HG03097 (cell line): Measurements from ENCODE around the gene CYSRT1.
"Not testable (repeated sequence)": the region's sequence is repeated elsewhere in the genome, so short reads cannot be mapped to it uniquely, and the experiment has no call there.

Experiments
- ATAC-seq: cut with Tn5 transposase; IDR thresholded peaks from one replicate; pipeline ENCODE4 v1.9.1; 2021; ENCODE audit not compliant: unreplicated experiment, low FRiP score

The CYSRT1 gene

DNA sequence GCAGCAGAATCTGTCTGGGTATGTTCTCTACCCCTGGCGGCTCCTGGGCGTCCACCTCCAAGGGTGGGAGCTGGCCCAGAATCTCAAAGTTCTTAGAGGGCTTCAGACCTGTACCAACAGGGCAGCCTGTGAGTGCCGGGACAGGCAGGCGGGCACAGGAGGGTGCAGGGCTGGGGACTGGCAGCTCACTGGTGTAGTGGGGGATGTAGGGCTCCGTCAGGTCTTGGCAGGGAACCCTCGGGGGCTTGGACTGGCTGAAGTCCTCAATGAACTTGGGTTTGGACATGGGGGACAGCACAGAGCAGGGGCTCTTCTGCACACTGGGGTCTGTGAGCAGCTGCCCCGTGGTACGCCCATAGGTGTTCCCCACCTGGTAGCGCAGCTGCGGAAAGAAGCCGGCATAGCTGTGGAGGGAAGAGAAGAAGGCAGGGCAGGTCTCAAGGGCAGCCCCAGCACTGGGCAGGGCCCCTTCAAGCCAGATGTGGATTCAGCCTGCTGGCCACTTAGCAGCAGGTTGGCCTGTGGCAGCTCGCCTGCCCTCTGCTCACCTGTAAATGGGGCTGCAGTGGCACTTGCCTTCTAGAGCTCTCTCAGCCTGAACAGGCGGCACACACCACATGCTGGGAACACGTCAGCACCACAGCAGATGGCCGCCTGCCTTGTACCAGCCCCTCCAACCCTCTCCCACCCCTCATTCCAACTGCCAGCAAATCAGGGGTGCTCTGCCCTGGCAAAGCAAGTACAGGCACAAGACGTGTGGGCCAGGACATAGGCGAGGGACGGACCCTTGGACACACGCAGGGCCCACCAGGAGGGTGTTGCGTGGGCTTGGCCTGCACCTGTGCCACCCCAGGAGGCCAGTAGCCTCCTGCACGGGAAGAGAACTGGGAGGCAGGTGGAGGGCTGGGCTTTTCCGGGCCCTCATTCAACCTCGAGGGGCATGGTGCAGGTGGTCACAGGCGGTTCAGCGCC, 20.8 kb downstream of the CYSRT1 start:
- ATAC-seq: no peak

DNA sequence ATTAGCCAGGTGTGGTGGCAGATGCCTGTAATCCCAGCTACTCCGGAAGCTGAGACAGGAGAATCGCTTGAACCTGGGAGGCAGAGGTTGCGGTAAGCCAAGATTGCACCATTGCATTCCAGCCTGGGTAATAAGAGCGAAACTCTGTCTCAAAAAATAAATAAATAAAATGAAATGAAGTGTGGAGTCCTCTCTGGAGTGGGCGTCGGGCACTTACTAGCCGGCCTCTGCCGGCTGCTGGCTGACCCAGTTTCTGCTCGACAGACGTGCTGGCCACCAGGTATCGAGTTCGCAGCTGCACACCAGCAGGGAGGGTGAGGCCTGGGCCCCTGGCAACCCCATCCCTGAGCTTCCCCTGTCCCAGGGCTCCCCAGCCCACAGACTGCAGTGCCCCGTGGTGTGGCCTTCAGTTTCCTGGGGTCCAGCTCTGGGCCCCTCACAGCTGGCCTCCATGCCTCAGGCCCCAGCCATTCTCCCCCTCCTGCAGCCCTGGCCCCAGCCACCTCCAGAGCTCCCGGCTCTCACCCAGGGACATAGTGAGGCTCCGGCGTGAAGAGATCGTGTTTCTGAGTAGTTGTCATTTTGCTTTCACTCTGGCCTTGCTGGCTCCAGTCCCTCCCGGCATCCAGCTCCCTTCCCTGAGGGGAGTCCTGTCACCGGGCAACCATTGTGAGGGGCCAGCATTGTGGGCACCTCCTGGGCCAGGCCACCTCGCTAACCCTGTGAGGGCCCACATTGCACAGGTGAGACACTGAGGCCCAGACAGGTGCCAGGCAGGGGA, 22.4 kb downstream of the CYSRT1 start:
- ATAC-seq: no peak

GRCh38 chr9:137247916-137248175, 22.9 kb downstream of the CYSRT1 start:
- no peak for ATAC-seq

DNA sequence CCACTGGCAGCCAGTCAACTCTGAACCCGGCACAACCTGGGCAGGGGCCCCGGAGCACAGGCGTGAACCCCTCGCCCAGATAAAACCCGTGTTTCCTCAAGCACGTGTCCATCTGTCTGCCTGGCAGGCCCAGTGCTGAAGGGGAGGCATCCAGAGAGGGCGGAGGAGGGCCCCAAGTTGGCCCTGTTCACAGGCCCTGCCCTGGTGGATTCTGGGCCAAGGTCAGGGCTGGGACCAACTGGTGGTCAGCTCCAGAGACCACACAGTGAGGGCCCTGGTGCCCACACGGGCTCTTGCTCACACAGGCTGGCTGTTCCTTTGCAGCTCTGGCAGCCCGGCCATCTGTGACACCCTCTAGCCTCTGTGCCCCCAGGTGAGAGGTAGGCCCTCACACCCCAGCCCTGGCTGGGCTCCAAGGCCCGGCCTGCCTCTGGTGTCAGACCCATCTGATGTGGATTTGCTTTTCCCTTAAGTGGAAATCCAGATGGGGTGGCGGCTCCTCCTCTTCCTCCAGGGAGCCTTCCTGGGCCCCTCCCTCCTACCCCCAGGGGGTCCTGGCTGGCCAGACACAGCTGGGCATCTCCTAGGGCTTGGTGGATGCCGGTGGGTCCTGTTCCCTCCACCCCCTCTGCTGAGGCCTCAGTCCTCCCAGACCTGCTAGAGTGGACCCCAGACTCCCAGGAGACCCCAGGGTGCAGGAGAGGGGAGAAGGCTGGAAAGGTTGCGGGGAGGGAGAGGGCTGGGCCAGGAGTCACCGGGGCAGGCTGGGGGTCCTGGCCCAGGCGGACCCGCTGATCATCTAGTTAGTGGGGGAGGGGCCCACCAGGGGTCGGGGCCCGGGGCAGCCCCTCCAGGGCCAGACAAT, 25.6 kb downstream of the CYSRT1 start:
- no peak for ATAC-seq

- ATAC-seq: no peak
Observed at GRCh38 chr9:137251194-137251461, 26.2 kb downstream of the CYSRT1 start, which contains the start of gene STPG3. TSS of gene STPG3 (plus strand) at chr9:137251286. CDS start at chr9:137251287, 1 bp downstream.

DNA sequence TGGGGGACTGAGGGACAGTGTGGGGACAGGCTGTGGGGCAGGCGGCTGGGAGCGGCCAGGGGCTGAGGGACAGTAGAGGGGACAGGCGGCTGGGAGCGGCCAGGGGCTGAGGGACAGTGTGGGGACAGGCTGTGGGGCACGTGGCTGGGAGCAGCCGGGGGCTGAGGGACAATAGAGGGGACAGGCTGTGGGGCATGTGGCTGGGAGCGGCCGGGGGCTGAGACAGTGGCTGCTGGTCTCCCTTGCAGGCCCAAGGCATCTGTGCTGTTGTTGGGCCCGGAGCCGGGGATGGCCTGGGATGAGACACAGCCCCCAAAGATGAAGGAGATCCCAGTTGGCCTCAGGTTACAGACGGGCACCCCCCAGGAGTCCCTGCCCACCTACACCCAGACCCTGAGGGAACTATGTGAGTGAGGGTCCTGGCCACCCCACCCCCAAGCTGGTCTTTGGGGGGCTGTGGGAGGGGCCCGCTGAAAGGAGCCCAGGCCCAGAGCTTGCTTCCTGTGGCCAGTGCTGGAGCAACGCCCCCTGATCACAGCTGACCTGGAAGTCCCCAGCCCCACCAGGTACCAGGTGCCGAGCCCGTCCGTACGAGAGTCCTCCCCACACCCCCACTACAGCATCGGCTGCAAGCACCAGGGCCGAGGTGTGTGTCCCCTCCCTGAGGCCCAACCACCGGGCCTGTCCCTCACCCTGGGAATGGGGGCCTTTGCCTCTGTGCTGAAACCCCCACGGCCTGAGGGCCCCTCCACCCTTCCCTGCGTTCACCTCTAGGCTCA, 26.7 kb downstream of the CYSRT1 start:
- ATAC-seq: no peak

DNA sequence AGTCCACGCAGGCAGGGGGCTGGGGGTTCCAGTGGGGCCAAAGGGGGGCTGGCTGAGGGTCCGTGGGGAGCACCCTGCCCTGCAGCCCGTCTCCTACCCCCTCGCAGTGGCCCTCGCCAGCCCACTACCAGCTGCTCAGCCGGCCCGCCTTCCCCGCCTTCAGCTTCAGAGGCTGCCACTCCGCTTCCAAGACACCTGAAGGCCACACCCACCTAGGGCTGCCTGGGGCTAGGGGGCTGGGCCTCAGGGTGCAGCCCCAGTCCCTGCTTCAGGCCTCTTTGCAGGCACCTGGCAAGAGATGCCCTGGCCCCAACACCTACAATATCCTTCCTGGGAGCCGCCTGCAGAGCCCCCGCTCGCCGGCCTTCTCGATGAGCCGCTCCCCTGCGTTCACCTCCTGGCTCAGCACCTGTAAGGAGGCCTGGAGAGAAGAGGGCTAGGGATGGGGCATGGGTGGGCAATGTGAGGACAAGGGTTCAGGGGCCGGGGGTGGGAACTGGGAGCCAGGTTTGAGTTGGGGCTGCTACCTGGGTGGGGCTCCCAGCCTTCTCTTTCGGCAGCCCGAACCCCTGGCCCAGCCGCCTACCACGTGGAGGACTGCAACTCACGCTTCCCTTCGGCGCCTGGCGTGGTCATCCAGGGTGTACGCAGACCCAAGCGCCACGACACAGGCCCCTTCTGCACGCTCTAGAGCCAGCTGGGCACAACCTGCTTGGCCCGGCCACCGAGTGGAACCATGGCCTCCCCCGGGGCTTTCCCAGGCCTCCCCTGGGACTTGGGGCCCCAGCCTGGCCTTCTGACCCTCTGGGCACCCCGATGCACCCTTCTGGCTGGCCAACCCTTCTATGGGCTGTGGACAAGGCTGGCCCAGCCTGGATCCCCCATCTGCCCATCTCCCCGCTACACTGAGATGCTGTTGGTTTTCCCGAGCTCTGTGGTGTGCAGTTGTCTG, 27.9 kb downstream of the CYSRT1 start:
- ATAC-seq: no peak

- no peak for ATAC-seq
Observed at GRCh38 chr9:137253717-137254623, 29.0 kb downstream of the CYSRT1 start.

DNA sequence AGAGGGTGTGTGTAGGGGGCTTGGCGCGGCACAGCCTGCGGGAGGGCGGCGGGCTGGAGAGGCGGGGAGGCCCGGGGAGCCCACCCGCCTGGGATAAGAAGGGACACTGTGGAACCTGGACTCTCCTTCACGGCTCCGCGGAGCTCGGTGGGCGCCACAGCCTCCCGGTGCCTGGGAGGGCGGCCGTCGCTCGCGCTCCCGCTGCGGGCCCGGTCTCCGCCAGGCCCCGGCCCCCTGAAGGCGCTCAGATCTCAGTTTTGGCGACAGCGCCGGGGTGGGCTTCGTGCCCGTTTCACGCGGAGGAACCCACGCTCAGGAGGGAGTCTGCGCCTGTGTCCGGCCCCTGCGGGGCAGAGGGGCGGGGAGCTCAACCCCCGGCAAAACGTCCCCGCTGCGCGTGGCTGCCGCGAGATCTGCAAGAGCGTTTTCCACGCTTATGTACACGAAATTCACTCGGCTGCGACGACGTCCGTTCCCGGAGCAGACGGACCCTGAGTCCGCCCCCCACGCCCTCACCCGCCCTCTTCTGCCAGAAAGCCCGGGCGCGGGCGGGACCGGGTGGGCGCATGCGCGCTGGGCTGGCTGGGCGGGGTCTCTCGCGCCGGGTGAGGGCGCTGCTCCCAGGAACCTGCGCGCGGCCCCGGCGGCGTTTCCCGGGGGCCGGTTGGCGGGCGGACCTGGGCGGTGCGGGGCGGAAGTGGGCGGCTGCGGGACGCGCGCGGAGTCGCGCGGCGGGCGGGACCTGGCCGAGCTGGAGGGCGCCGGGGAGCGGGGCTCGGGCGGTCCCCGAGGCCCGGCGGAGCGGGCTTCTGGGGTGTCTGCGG, 29.9 kb downstream of the CYSRT1 start, which contains the start of gene NELFB:
NELFB (plus strand) TSS at position 704 of the 824 bp plus-strand sequence.
- ATAC-seq: peak; percentile 74

DNA sequence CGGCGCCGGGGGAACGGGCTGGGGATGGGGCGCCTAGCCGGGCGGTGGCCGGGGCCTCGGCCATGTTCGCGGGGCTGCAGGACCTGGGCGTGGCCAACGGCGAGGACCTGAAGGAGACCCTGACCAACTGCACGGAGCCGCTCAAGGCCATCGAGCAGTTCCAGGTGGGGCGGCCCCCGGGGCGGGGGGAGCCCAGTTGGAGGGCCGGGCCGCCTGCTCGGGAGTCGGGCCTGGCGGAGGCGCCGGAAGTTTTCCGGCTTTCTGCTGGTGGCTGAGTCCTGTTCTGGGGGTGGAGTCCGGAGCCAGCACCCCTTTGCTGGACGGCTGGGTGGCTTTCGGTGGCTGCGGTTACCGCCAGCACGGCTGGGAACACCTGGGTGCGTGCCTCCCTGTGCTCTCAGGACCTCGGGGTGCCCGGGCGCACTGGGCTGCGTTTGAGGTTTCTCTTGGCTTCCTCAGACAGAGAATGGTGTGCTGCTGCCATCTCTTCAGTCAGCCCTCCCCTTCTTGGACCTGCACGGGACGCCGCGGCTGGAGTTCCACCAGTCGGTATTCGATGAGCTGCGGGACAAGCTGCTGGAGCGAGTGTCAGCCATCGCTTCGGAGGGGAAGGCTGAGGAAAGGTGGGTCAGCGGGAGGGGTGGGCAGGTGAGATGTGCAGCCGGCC, 30.6 kb downstream of the CYSRT1 start:
- ATAC-seq: peak; percentile 33

DNA sequence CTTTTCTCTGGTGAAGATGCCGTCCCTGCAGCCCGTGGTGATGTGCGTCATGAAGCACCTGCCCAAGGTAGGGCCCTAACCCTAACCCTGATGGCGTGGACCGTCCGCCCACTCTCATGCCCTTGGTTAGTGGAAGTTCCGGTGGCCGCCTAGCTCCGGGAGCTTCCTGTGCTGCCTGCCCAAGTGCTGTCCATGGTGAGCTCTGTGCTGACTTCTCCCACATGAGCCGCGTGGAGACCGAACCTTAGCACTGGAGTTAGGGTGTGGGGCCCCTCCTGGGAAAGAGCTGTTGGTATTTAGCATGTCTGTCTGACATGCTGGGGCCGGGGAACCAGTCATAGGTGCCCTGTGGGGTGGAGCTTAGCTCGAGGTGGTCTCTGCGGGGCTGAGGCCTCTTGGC, 31.4 kb downstream of the CYSRT1 start:
- no peak for ATAC-seq

- no peak for ATAC-seq
Observed at GRCh38 chr9:137256856-137257255, 31.9 kb downstream of the CYSRT1 start.

DNA sequence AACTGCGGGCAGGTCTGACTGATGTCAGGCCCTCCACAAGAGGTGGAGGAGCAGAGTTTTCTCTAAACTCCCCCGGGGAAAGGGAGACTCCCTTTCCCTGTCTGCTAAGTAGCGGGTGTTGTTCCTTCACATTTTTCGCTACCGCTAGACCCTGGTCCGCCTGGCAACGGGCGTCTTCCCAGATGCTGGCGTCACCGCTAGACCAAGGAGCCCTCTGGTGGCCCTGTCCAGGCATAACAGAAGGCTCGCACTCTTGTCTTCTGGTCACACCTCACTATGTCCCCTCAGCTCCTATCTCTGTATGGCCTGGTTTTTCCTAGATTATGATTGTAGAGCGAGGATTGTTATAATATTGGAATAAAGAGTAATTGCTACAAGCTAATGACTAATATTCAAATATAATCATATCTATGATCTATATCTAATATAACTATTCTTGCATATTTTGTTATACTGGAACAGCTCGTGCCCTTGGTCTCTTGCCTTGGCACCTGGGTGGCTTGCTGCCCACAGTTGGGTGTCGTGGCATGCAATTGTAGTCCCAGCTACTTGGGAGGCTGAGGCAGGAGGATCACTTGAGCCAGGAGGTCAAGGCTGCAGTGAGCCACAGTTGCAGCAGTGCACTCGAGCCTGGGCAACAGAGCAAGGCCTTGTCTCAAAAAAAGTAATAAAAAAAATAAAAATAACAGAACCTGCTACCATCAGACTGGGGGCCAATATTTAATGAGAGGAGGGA, 37.4 kb downstream of the CYSRT1 start:
- not testable (repeated sequence) for ATAC-seq

- no peak for ATAC-seq
Observed at GRCh38 chr9:137262909-137263285, 37.9 kb downstream of the CYSRT1 start.

DNA sequence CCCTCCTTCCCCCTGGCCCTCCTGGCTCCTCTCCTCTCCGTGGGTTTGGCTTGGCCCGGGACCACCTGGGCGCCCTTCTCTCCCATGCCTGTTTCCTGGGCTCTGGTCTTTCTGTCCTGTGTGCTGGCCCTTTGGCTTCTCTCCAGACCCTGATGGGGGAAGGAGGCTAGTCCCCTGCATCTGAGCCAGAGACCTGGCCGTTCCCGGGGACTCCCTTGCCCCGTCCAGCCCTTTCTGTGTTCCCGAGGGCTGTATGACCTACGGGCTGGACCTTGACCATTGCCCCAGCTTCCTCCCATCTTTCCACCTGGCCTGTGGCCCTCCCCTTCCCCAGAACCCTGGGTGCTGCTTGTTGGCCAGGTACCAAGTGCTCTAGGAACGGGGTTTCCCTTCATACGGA, 38.5 kb downstream of the CYSRT1 start:
- ATAC-seq: no peak

- no peak for ATAC-seq
Observed at GRCh38 chr9:137264067-137264466, 39.1 kb downstream of the CYSRT1 start.
